Activated naive CD4-positive, alpha-beta T cell treated with Interleukin-2 at 50 U/mL for 16 hours (primary cell): ENCODE results near the gene MLPH.

Experiments
- DNase-seq: peaks from one replicate; pipeline ENCODE4 v3.0.0-alpha.2; 2020

MLPH gene

GRCh38 chr2:237572021-237572741 is 85.1 kb downstream of the MLPH start:
- peak; percentile 87 for DNase-seq

- no peak for DNase-seq
Observed at GRCh38 chr2:237572742-237573101, 85.7 kb downstream of the MLPH start.

GRCh38 chr2:237573721-237574415 is 86.8 kb downstream of the MLPH start:
- DNase-seq, result no peak

GRCh38 chr2:237574467-237574866 is 87.4 kb downstream of the MLPH start:
- no peak for DNase-seq

GRCh38 chr2:237574894-237575868 is 88.1 kb downstream of the MLPH start:
- DNase-seq, result no peak

- DNase-seq, result no peak
Observed at GRCh38 chr2:237575869-237576862, 89.1 kb downstream of the MLPH start.

GRCh38 chr2:237576974-237577373 is 89.9 kb downstream of the MLPH start:
- no peak for DNase-seq

- DNase-seq, result no peak
Observed at GRCh38 chr2:237577458-237577857, 90.4 kb downstream of the MLPH start.

- no peak for DNase-seq
Observed at GRCh38 chr2:237577956-237578870, 91.2 kb downstream of the MLPH start.

GRCh38 chr2:237581326-237581725 is 94.3 kb downstream of the MLPH start:
- no peak for DNase-seq

GRCh38 chr2:237581751-237582746 is 95.0 kb downstream of the MLPH start:
- peak; percentile 28 for DNase-seq

- no peak for DNase-seq
Observed at GRCh38 chr2:237583385-237584295, 96.6 kb downstream of the MLPH start.

GRCh38 chr2:237585590-237586221 is 98.7 kb downstream of the MLPH start:
- DNase-seq, result no peak

GRCh38 chr2:237588044-237588696 is 101.1 kb downstream of the MLPH start:
- DNase-seq, result no peak

GRCh38 chr2:237590272-237591140 is 103.5 kb downstream of the MLPH start, which contains the start of gene RAB17:
RAB17 (minus strand) TSS chr2:237590734; CDS start chr2:237586154, 4,580 bp downstream.
- DNase-seq, result no peak
